ENCODE results near the gene ZIC5.

GRCh38 chr13:99959127-99959539, 12.4 kb downstream of the ZIC5 start:
- no peak for TF ChIP-seq POLR2A (IDR thresholded peaks at IDR 0.05)
- TF ChIP-seq, protein P1, sequence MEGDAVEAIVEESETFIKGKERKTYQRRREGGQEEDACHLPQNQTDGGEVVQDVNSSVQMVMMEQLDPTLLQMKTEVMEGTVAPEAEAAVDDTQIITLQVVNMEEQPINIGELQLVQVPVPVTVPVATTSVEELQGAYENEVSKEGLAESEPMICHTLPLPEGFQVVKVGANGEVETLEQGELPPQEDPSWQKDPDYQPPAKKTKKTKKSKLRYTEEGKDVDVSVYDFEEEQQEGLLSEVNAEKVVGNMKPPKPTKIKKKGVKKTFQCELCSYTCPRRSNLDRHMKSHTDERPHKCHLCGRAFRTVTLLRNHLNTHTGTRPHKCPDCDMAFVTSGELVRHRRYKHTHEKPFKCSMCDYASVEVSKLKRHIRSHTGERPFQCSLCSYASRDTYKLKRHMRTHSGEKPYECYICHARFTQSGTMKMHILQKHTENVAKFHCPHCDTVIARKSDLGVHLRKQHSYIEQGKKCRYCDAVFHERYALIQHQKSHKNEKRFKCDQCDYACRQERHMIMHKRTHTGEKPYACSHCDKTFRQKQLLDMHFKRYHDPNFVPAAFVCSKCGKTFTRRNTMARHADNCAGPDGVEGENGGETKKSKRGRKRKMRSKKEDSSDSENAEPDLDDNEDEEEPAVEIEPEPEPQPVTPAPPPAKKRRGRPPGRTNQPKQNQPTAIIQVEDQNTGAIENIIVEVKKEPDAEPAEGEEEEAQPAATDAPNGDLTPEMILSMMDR (IDR thresholded peaks at IDR 0.05), result no peak

Data from body of pancreas (tissue), 4 donors.